SIG-M5 (cell line): Measurements from ENCODE around the gene ECI2.

Experiments
- DNase-seq: peaks from one replicate; lab custom pipeline; 2025; lab: John Stamatoyannopoulos, UW

Gene ECI2

GRCh38 chr6:4134841-4135664, at the start of gene ECI2:
ECI2 (minus strand) TSS chr6:4135575; CDS start chr6:4135560, 15 bp downstream.
- no peak for DNase-seq

DNA sequence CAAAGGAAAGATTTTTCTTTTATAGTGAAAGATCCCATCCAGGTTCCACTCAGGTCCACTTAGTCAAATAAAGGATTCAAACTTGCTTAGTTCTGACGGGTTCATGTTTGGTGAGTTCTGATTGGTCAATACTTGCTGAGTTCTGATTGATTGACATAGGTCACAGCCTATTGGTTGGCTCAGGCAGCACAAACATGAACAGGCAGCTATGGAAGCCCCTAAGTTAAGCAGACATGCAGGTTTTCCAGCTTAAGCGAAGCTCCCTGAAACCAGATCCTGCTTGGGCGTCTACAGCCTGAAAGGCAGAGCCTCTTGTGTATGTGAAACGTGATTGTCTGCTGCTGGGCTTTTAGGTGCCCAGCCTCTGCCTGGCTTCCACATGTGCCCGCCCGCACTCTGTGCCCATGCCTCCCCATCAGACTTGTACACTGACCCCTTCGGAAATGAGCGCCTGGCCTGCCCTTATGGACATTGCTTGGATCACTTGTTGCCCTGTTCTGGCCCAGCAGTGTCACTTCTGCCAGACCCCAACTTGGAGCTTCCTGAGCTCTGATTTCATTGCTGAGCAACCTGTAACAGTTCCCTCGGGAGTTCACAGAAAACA, 45.4 kb upstream of the ECI2 start:
- DNase-seq: no peak

GRCh38 chr6:4179960-4180651, 44.7 kb upstream of the ECI2 start:
- no peak for DNase-seq

DNA sequence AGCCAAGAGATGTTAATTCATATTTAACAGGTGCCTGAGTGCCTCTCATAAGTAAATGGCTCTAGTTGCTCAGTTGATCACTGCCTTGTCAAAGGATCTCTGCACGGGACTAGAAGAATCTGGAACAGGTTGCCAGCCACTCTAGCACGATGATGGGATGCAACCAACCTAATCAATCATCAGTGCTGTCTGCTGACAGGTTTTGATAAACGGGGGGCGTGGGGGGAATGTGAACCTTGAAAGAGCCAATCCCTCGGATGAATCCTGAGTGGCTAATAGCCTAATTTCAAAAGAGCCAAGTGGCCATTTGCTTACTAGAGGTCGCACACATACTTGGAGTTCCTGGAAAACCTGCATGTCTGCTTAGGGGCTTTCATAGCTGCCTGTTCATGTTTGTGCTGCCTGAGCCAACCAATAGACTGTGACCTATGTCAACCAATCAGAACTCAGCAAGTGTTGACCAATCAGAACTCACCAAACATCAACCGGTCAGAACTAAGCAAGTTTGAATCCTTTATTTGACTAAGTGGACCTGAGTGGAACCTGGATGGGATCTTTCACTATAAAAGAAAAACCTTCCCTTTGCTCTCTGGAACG, 43.5 kb upstream of the ECI2 start:
- no peak for DNase-seq

- no peak for DNase-seq
Observed at GRCh38 chr6:4176907-4177306, 41.5 kb upstream of the ECI2 start.

- no peak for DNase-seq
Observed at GRCh38 chr6:4174042-4174441, 38.7 kb upstream of the ECI2 start.

DNA sequence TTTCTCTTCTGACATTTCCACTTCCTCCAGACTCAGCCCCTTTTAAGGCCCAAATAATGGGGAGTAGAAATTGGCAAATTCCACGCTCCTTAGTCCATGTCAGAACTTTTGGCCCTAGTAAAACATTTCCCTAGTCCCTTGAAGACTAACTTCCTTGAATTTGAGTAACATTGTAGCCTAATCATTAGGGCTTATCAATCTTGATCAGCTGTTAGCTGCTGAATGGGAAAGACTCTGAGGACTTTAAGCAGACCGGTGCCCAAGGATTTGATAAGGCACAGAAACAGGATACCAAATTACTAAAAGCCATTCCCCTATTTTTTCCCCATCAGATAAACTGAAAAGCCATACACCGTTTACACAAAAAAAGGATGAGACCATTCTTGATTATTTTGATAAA, 37.0 kb upstream of the ECI2 start:
- DNase-seq: no peak

- DNase-seq: no peak
Observed at GRCh38 chr6:4170297-4170696, 34.9 kb upstream of the ECI2 start.

- DNase-seq: no peak
Observed at GRCh38 chr6:4169028-4169789, 33.8 kb upstream of the ECI2 start.

DNA sequence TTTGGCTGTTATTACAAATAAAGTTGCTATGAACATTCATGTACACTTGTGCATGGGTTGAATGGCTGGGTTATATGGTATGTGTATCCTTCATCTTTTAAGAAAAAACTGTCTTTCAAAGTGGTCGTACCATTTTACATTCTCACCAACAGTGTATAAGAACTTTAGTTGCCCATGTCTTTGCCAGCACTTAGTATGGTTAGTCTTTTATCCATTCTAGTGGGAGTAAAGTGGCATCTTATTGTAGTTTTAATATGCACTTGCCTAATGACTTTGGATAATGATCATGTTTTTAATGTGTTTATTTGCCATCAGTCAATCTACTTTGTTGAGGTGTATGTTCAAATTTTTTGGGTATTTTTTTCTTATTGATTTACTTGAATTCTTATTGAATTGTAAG, 32.5 kb upstream of the ECI2 start:
- no peak for DNase-seq

DNA sequence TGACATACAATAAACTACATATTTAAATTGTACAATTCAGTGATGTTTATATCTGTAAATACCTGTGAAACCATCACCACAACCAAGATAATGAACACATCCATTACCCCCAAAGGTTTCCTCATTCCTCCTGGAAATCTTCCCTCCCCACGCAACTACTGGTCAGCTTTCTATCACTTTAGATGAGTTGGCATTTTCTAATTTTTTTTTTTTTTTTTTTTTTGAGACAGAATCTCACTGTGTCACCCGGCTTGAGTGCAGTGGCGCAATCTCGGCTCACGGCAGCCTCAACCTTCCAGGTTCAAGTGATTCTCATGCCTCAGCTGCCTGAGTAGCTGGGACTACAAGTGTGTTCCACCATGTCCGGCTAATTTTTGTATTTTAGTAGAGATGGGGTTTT, 31.7 kb upstream of the ECI2 start:
- no peak for DNase-seq

DNA sequence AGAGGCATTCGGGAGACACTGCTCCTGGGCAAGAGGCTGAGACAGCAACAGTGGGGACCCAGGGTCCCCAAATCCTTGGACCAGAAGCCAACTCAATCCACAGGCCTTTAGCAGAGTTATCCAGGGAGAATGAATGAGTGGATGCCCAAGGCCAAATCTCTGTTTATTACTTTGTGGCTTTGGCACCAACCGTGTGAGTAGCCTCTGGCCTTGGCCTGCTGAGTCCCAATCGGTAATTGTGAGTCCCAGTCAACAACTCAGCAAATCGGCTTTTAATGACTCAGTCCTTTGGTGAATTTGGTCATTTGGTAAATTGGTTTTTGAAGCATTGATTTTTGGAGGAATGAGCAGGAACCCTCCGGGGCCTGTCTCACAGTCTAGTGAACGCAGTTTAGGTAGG, 29.1 kb upstream of the ECI2 start:
- no peak for DNase-seq

- no peak for DNase-seq
Observed at GRCh38 chr6:4164117-4164442, 28.7 kb upstream of the ECI2 start.

- DNase-seq: no peak
Observed at GRCh38 chr6:4163408-4164116, 28.2 kb upstream of the ECI2 start.

DNA sequence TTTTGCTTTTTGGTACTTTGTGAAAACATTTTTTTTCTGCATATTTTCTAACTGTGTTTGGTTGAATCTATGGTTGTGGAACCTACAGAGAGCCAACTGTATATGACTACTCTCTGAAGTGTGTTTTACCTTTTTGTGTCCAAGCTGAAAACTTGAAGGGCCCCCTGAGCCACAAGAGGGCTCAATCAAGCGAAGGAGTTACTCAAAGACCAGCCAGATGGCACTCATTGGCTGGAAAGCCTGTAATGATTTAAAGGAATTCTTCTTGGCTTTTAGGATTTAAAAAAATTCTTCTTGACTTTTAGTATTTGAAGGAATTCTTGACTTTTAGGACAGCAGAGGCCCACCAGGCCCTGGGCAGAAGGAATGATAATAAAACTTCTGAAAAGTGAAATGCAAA, 27.0 kb upstream of the ECI2 start:
- no peak for DNase-seq

- no peak for DNase-seq
Observed at GRCh38 chr6:4159491-4159890, 24.1 kb upstream of the ECI2 start.

- no peak for DNase-seq
Observed at GRCh38 chr6:4157506-4157905, 22.1 kb upstream of the ECI2 start.

DNA sequence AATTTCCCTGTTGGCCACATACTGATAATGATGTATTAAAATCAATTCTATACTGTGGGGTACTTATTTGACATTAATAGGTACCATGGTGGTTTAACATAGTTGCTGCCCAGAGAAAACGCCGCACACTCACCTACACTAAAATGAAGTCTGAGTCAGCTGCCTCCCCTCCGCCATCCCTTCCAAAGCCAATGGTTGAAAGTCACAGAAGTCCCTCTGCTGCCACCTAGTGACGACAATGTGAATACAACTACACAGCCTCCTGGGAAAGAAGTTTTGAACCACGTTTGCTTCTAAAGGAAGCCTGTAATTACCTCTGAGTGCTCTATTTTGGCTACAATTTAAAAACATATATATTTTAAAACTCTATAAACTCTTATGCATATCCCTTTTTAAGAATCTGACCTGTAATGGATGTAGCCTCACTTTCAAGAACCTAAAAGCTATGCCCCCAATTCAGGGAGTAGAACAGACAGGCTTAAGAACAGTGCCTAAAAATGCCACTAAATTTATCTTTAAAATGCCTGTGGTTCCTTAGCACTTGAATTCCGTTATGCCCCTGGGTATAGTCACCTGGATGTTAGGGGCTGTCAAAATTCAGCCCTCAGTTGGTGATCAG, 20.6 kb upstream of the ECI2 start:
- DNase-seq: peak; percentile 24

- DNase-seq: no peak
Observed at GRCh38 chr6:4153514-4153985, 18.2 kb upstream of the ECI2 start.

DNA sequence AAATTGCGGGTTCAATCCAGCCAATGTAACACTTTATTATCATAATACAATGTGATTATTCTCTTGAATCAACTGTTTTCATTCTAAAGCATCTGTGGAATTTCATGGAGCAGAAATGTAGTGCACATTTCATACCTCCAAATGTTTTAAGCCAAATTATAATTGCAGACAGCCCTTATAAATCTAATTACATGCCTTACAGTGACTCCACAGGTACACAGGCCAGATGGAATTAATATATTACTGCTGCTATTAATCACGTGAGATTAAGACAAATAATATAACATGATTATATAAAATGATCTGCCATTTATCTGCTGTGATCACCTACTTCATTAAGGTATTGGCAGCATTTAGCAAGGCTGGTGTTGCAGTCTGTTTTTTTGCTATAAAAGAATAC, 9.7 kb upstream of the ECI2 start:
- no peak for DNase-seq

GRCh38 chr6:4139272-4139671, 3.9 kb upstream of the ECI2 start:
- DNase-seq: no peak
